Stimulated activated CD4-positive, alpha-beta T cell treated with anti-CD3 and anti-CD28 coated beads, TNF-alpha, amount 100 ng/mL, for 4 hours (primary cell): ENCODE results near the gene DEFB123.

Experiments used
- DNase-seq, 3 experiments: peaks; one replicate each; pipeline ENCODE4 v3.0.0-alpha.2; 2020; ENCODE audit warnings: low read depth in 3 of 3

The DEFB123 gene

GRCh38 chr20:31473331-31474096, 33.1 kb downstream of the DEFB123 start:
- DNase-seq: no peak

- no peak for DNase-seq
Measured at GRCh38 chr20:31474097-31474436, 33.6 kb downstream of the DEFB123 start.

GRCh38 chr20:31474758-31475427, 34.5 kb downstream of the DEFB123 start, which contains the start of the genes DEFB124 and REM1:
Gene DEFB124 (minus strand): TSS chr20:31475127. CDS start chr20:31473013, 2,114 bp downstream.
Gene REM1 (plus strand): TSS chr20:31475288. CDS start chr20:31476446, 1,158 bp downstream.
- no peak for DNase-seq

GRCh38 chr20:31475472-31476293, 35.3 kb downstream of the DEFB123 start:
- DNase-seq: no peak

GRCh38 chr20:31476294-31476585, 35.8 kb downstream of the DEFB123 start:
- no peak for DNase-seq

- no peak for DNase-seq
Measured at GRCh38 chr20:31476643-31477215, 36.3 kb downstream of the DEFB123 start.

GRCh38 chr20:31484001-31484400, 43.6 kb downstream of the DEFB123 start:
- DNase-seq: no peak

GRCh38 chr20:31485450-31486339, 45.3 kb downstream of the DEFB123 start:
- no peak for DNase-seq

- DNase-seq: no peak
Measured at GRCh38 chr20:31488115-31488514, 47.7 kb downstream of the DEFB123 start.

- DNase-seq: no peak
Measured at GRCh38 chr20:31489152-31489551, 48.7 kb downstream of the DEFB123 start.

- DNase-seq: no peak
Measured at GRCh38 chr20:31490752-31491151, 50.3 kb downstream of the DEFB123 start.

- DNase-seq: no peak
Measured at GRCh38 chr20:31494131-31494530, 53.7 kb downstream of the DEFB123 start.

- DNase-seq: no peak
Measured at GRCh38 chr20:31496761-31497295, 56.4 kb downstream of the DEFB123 start.

GRCh38 chr20:31497838-31498540, 57.6 kb downstream of the DEFB123 start:
- DNase-seq: no peak
